Hepatocyte (in vitro differentiated cells): ENCODE data around the gene ARVCF. TPM values are rescaled to one million over a fixed set of nuclear protein-coding genes. Genes with fewer than 3 reads are reported as not detected.

Source experiments
- DNase-seq: peaks from one replicate; pipeline ENCODE4 v3.0.0-alpha.2; 2016; ENCODE audit warnings: low spot score
- H2AFZ ChIP-seq: fragments of 200-600 bp; sonication (generic); 2 replicates; pipeline ENCODE4 v1.6.0; 2016; ENCODE audit warnings: antibody characterized with exemption, mild to moderate bottlenecking
- H3K27ac ChIP-seq: fragments of 200-600 bp; sonication (generic); 2 replicates; pipeline ENCODE4 v1.5.1; 2016; ENCODE audit warnings: mild to moderate bottlenecking
- H3K27me3 ChIP-seq: fragments of 200-600 bp; sonication (generic); 2 replicates; pipeline ENCODE4 v1.6.1; 2016
- H3K36me3 ChIP-seq: fragments of 200-600 bp; sonication (generic); replicated peaks from 2 replicates; pipeline ENCODE4 v1.5.1; 2016; ENCODE audit warnings: low read depth; ENCODE audit not compliant: insufficient read depth
- H3K4me1 ChIP-seq: fragments of 200-600 bp; sonication (generic); 2 replicates; pipeline ENCODE4 v1.5.1; 2016; ENCODE audit warnings: mild to moderate bottlenecking, moderate library complexity; ENCODE audit not compliant: insufficient read depth
- H3K4me2 ChIP-seq: fragments of 200-600 bp; sonication (generic); 2 replicates; pipeline ENCODE4 v1.6.0; 2016
- H3K4me3 ChIP-seq: fragments of 200-600 bp; sonication (generic); 2 replicates; pipeline ENCODE4 v1.5.1; 2016; ENCODE audit warnings: mild to moderate bottlenecking
- H3K79me2 ChIP-seq: fragments of 200-600 bp; sonication (generic); 2 replicates; pipeline ENCODE4 v1.6.0; 2017; ENCODE audit warnings: mild to moderate bottlenecking
- H3K9me2 ChIP-seq: fragments of 200-600 bp; sonication (generic); replicated peaks from 2 replicates; pipeline ENCODE4 v1.6.0; 2017; ENCODE audit warnings: mild to moderate bottlenecking; ENCODE audit not compliant: insufficient read depth
- H3K9me3 ChIP-seq: fragments of 200-600 bp; sonication (generic); 2 replicates; pipeline ENCODE4 v1.5.1; 2016; ENCODE audit warnings: low read depth, mild to moderate bottlenecking
- H4K20me1 ChIP-seq: fragments of 200-600 bp; sonication (generic); 2 replicates; pipeline ENCODE4 v1.6.0; 2016; ENCODE audit warnings: mild to moderate bottlenecking; ENCODE audit not compliant: insufficient read depth, poor library complexity, severe bottlenecking
- CTCF ChIP-seq: fragments of 200-600 bp; sonication (generic); IDR thresholded peaks from 2 replicates; pipeline ENCODE4 v1.5.1; 2016; ENCODE audit warnings: antibody characterized with exemption, mild to moderate bottlenecking; ENCODE audit not compliant: poor library complexity
- EZH2 ChIP-seq: fragments of 200-600 bp; sonication (generic); IDR thresholded peaks from 2 replicates; pipeline ENCODE4 v1.6.1; 2016; ENCODE audit warnings: antibody characterized with exemption, mild to moderate bottlenecking, borderline replicate concordance
- EZH2phosphoT487 ChIP-seq: fragments of 200-600 bp; sonication (generic); IDR thresholded peaks from one replicate; pipeline ENCODE4 v1.6.1; 2018; ENCODE audit warnings: antibody characterized with exemption, mild to moderate bottlenecking, low read depth, moderate library complexity; ENCODE audit not compliant: unreplicated experiment, severe bottlenecking
- WGBS: methylation state at CpG from one replicate; pipeline ENCODE4 v1.1.6; 2016; ENCODE audit warnings: low lambda C conversion rate; ENCODE audit errors: missing lambda C conversion rate; 5-methylcytosine and 5-hydroxymethylcytosine counted together
- polyA plus RNA-seq: library from polyadenylated mRNA; unstranded; fragments of >200 nt; fragmentation: Nextera tagmentation; extraction: Ambion mirVana; gene quantifications from 2 replicates; pipeline ENCODE4 v1.2.1, GENCODE V29; 2016
- total RNA-seq: library from RNA; depleted of rRNA; stranded (reverse); fragments of >200 nt; gene quantifications from 2 replicates; pipeline ENCODE4 v1.2.3, GENCODE V29; 2014

The ARVCF gene
- total and polyA plus RNA-seq, 2 experiments from 2014 or later: 23.8 to 32.5 TPM

GRCh38 chr22:19962909-19963806, 53.5 kb downstream of the ARVCF start:
- no peaks in the 10 kb centered on the region for H3K27me3 ChIP-seq
- peaks cover 49% of the 10 kb centered on the region for H3K4me1 ChIP-seq
- H3K36me3 ChIP-seq: no peaks in the 10 kb centered on the region
- peak; percentile 95 for DNase-seq
- H3K27ac ChIP-seq: peak overlapping the region; percentile 96
- no peak overlapping the region for H2AFZ ChIP-seq
- H4K20me1 ChIP-seq: no peaks in the 10 kb centered on the region
- H3K9me3 ChIP-seq: no peaks in the 10 kb centered on the region
- H3K9me2 ChIP-seq: no peaks in the 10 kb centered on the region
- H3K4me2 ChIP-seq: peak overlapping the region; percentile 76
- 58% methylated on average over 25 of the region's 30 CpGs for WGBS
- TF ChIP-seq EZH2phosphoT487 (no peak), CTCF (no peak), EZH2 (no peak)
- no peak overlapping the region for H3K4me3 ChIP-seq
- peaks cover 15% of the 10 kb centered on the region for H3K79me2 ChIP-seq

GRCh38 chr22:19962246-19962908, 54.2 kb downstream of the ARVCF start:
- peak overlapping the region; percentile 94 for H3K27ac ChIP-seq
- H4K20me1 ChIP-seq: no peaks in the 10 kb centered on the region
- peaks cover 49% of the 10 kb centered on the region for H3K4me1 ChIP-seq
- no peaks in the 10 kb centered on the region for H3K9me2 ChIP-seq
- H3K4me2 ChIP-seq: peak overlapping the region; percentile 76
- DNase-seq: peak; percentile 94
- TF ChIP-seq EZH2 (no peak), CTCF (peak; percentile 61), EZH2phosphoT487 (no peak)
- WGBS: 45% methylated on average over 18 of the region's 22 CpGs
- H3K4me3 ChIP-seq: no peak overlapping the region
- H3K27me3 ChIP-seq: no peaks in the 10 kb centered on the region
- H3K9me3 ChIP-seq: no peaks in the 10 kb centered on the region
- no peak overlapping the region for H2AFZ ChIP-seq
- peaks cover 15% of the 10 kb centered on the region for H3K79me2 ChIP-seq
- no peaks in the 10 kb centered on the region for H3K36me3 ChIP-seq

- Histone ChIP-seq H3K27ac (peak overlapping the region; percentile 94), H3K9me2 (no peaks in the 10 kb centered on the region), H4K20me1 (no peaks in the 10 kb centered on the region), H2AFZ (no peak overlapping the region), H3K4me3 (no peak overlapping the region), H3K79me2 (peaks cover 15% of the 10 kb centered on the region), H3K9me3 (no peaks in the 10 kb centered on the region), H3K36me3 (no peaks in the 10 kb centered on the region), H3K4me2 (peak overlapping the region; percentile 76), H3K27me3 (no peaks in the 10 kb centered on the region), H3K4me1 (peaks cover 49% of the 10 kb centered on the region)
- TF ChIP-seq EZH2: no peak
- no peak for TF ChIP-seq EZH2phosphoT487
- TF ChIP-seq CTCF: no peak
- no peak for DNase-seq
- WGBS: 92% methylated on average over 8 of the region's 8 CpGs
Measured at GRCh38 chr22:19961868-19962245, 54.8 kb downstream of the ARVCF start.
